ENCODE results near the gene PNN. TPM values are rescaled to one million over a fixed set of nuclear protein-coding genes. Genes with fewer than 3 reads are reported as not detected.

PNN gene
- total RNA-seq, 1 experiment from 2014 or later, result 100 TPM

DNA sequence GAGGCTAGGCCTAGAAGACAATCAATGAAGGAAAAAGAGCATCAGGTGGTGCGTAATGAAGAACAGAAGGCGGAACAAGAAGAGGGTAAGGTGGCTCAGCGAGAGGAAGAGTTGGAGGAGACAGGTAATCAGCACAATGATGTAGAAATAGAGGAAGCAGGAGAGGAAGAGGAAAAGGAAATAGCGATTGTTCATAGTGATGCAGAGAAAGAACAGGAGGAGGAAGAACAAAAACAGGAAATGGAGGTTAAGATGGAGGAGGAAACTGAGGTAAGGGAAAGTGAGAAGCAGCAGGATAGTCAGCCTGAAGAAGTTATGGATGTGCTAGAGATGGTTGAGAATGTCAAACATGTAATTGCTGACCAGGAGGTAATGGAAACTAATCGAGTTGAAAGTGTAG is 5.5 kb downstream of the PNN start:
- no peaks in the 10 kb centered on the region for H3K27me3 ChIP-seq (replicated peaks; ENCODE audit: control insufficient read depth, insufficient read depth, low read length)
- no peak overlapping the region for H3K4me3 ChIP-seq (ENCODE audit: low read depth, low read length)
- H3K9me3 Mint-ChIP-seq (ENCODE audit: unreplicated experiment), result no peaks in the 10 kb centered on the region
- ChIA-PET CTCF (no interaction called here), POLR2A (no interaction called here)
- TF ChIP-seq CTCF (IDR thresholded peaks at IDR 0.05; ENCODE audit: insufficient read depth in 1 of 2, low read depth in 1 of 2, low read length in 1 of 2, severe bottlenecking in 1 of 2, unreplicated experiment in 1 of 2), result no peak
- H3K4me3 Mint-ChIP-seq (ENCODE audit: unreplicated experiment), result no peak overlapping the region
- no peak for DNase-seq
- no peaks in the 10 kb centered on the region for H3K27me3 Mint-ChIP-seq (ENCODE audit: insufficient read depth, unreplicated experiment)
- no peaks in the 10 kb centered on the region for H3K9me3 ChIP-seq
- H3K36me3 ChIP-seq (ENCODE audit: control insufficient read depth, insufficient read depth, low read length), result peaks cover 3% of the 10 kb centered on the region; the same call in 1 of the 2 replicates
- BruUV-seq (replicated peaks), result no TSS peak
- no peak overlapping the region for H3K27ac Mint-ChIP-seq (ENCODE audit: unreplicated experiment)
- H3K4me1 ChIP-seq, result 0 out of 2 replicates have a peak, but pooled peaks cover 8% of the 10 kb centered on the region
- intact Hi-C loops (cut with micrococcal nuclease; ENCODE audit: unreplicated experiment), result no loop called here
- peaks cover 7% of the 10 kb centered on the region for H3K4me1 Mint-ChIP-seq (ENCODE audit: low read depth, unreplicated experiment)
- peaks cover under 1% of the 10 kb centered on the region for H3K36me3 Mint-ChIP-seq (ENCODE audit: insufficient read depth, unreplicated experiment)

DNA sequence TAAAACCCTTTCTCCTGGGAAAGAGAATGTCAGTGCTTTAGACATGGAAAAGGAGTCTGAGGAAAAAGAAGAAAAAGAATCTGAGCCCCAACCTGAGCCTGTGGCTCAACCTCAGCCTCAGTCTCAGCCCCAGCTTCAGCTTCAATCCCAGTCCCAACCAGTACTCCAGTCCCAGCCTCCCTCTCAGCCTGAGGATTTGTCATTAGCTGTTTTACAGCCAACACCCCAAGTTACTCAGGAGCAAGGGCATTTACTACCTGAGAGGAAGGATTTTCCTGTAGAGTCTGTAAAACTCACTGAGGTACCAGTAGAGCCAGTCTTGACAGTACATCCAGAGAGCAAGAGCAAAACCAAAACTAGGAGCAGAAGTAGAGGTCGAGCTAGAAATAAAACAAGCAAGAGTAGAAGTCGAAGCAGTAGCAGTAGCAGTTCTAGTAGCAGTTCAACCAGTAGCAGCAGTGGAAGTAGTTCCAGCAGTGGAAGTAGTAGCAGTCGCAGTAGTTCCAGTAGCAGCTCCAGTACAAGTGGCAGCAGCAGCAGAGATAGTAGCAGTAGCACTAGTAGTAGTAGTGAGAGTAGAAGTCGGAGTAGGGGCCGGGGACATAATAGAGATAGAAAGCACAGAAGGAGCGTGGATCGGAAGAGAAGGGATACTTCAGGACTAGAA is 6.1 kb downstream of the PNN start:
- Histone ChIP-seq H3K9me3 (no peaks in the 10 kb centered on the region), H3K36me3 (ENCODE audit: control insufficient read depth, insufficient read depth, low read length) (peaks cover 3% of the 10 kb centered on the region; the same call in 1 of the 2 replicates), H3K4me1 (0 out of 2 replicates have a peak, but pooled peaks cover 8% of the 10 kb centered on the region), H3K27me3 (replicated peaks; ENCODE audit: control insufficient read depth, insufficient read depth, low read length) (no peaks in the 10 kb centered on the region), H3K4me3 (ENCODE audit: low read depth, low read length) (no peak overlapping the region)
- Mint-ChIP-seq H3K4me1 (ENCODE audit: low read depth, unreplicated experiment) (peaks cover 7% of the 10 kb centered on the region), H3K36me3 (ENCODE audit: insufficient read depth, unreplicated experiment) (peaks cover 3% of the 10 kb centered on the region), H3K4me3 (ENCODE audit: unreplicated experiment) (no peak overlapping the region), H3K27me3 (ENCODE audit: insufficient read depth, unreplicated experiment) (no peaks in the 10 kb centered on the region), H3K9me3 (ENCODE audit: unreplicated experiment) (no peaks in the 10 kb centered on the region), H3K27ac (ENCODE audit: unreplicated experiment) (no peak overlapping the region)
- ChIA-PET POLR2A (no interaction called here), CTCF (no interaction called here)
- BruUV-seq (replicated peaks), result no TSS peak
- DNase-seq, result no peak
- intact Hi-C loops (cut with micrococcal nuclease; ENCODE audit: unreplicated experiment), result no loop called here
- no peak for TF ChIP-seq CTCF (IDR thresholded peaks at IDR 0.05; ENCODE audit: insufficient read depth in 1 of 2, low read depth in 1 of 2, low read length in 1 of 2, severe bottlenecking in 1 of 2, unreplicated experiment in 1 of 2)

GRCh38 chr14:39181693-39182047 is 6.6 kb downstream of the PNN start:
- TF ChIP-seq CTCF (IDR thresholded peaks at IDR 0.05; ENCODE audit: insufficient read depth in 1 of 2, low read depth in 1 of 2, low read length in 1 of 2, severe bottlenecking in 1 of 2, unreplicated experiment in 1 of 2), result no peak
- peaks cover 7% of the 10 kb centered on the region for H3K4me1 Mint-ChIP-seq (ENCODE audit: low read depth, unreplicated experiment)
- ChIA-PET POLR2A (no interaction called here), CTCF (no interaction called here)
- no peaks in the 10 kb centered on the region for H3K9me3 Mint-ChIP-seq (ENCODE audit: unreplicated experiment)
- Histone ChIP-seq H3K9me3 (no peaks in the 10 kb centered on the region), H3K4me3 (ENCODE audit: low read depth, low read length) (no peak overlapping the region), H3K27me3 (replicated peaks; ENCODE audit: control insufficient read depth, insufficient read depth, low read length) (no peaks in the 10 kb centered on the region), H3K4me1 (0 out of 2 replicates have a peak, but pooled peaks cover 2% of the 10 kb centered on the region), H3K36me3 (ENCODE audit: control insufficient read depth, insufficient read depth, low read length) (peaks cover 3% of the 10 kb centered on the region; the same call in 1 of the 2 replicates)
- H3K36me3 Mint-ChIP-seq (ENCODE audit: insufficient read depth, unreplicated experiment), result peaks cover 8% of the 10 kb centered on the region
- H3K4me3 Mint-ChIP-seq (ENCODE audit: unreplicated experiment), result no peak overlapping the region
- intact Hi-C loops (cut with micrococcal nuclease; ENCODE audit: unreplicated experiment), result no loop called here
- H3K27ac Mint-ChIP-seq (ENCODE audit: unreplicated experiment), result no peak overlapping the region
- no peaks in the 10 kb centered on the region for H3K27me3 Mint-ChIP-seq (ENCODE audit: insufficient read depth, unreplicated experiment)
- DNase-seq, result no peak
- BruUV-seq (replicated peaks), result no TSS peak

Data from Caco-2 (cell line).